Mesodermal cell (in vitro differentiated cells): ENCODE results near the gene PCBP3.

ENCODE experiments used
- H3K27ac ChIP-seq: 2 replicates; pipeline ENCODE4 v1.7.0; 2013; ENCODE audit warnings: mild to moderate bottlenecking, low read depth, low read length, moderate library complexity; ENCODE audit not compliant: severe bottlenecking
- H3K36me3 ChIP-seq: 2 replicates; pipeline ENCODE4 v1.7.1; 2013; ENCODE audit warnings: mild to moderate bottlenecking, low read length, moderate library complexity; ENCODE audit not compliant: control insufficient read depth, insufficient read depth
- H3K4me1 ChIP-seq: one replicate; pipeline ENCODE4 v1.7.1; 2013; ENCODE audit warnings: mild to moderate bottlenecking, low read length; ENCODE audit not compliant: insufficient read depth, control insufficient read depth, poor library complexity, severe bottlenecking
- H3K4me3 ChIP-seq: 2 replicates; pipeline ENCODE4 v1.7.0; 2013; ENCODE audit warnings: low read length, control low read depth, mild to moderate bottlenecking; ENCODE audit not compliant: insufficient read depth, poor library complexity, severe bottlenecking; ENCODE audit errors: extremely low read depth
- H3K9me3 ChIP-seq: 2 replicates; pipeline ENCODE4 v1.7.1; 2013; ENCODE audit warnings: mild to moderate bottlenecking, low read length, moderate library complexity; ENCODE audit not compliant: control insufficient read depth
- WGBS, 2 experiments: methylation state at CpG; one replicate each; pipeline ENCODE4 v1.1.5; 2013; ENCODE audit warnings: missing lambda C conversion rate in 2 of 2; ENCODE audit not compliant: insufficient coverage in 2 of 2; 5-methylcytosine and 5-hydroxymethylcytosine counted together

The PCBP3 gene

DNA sequence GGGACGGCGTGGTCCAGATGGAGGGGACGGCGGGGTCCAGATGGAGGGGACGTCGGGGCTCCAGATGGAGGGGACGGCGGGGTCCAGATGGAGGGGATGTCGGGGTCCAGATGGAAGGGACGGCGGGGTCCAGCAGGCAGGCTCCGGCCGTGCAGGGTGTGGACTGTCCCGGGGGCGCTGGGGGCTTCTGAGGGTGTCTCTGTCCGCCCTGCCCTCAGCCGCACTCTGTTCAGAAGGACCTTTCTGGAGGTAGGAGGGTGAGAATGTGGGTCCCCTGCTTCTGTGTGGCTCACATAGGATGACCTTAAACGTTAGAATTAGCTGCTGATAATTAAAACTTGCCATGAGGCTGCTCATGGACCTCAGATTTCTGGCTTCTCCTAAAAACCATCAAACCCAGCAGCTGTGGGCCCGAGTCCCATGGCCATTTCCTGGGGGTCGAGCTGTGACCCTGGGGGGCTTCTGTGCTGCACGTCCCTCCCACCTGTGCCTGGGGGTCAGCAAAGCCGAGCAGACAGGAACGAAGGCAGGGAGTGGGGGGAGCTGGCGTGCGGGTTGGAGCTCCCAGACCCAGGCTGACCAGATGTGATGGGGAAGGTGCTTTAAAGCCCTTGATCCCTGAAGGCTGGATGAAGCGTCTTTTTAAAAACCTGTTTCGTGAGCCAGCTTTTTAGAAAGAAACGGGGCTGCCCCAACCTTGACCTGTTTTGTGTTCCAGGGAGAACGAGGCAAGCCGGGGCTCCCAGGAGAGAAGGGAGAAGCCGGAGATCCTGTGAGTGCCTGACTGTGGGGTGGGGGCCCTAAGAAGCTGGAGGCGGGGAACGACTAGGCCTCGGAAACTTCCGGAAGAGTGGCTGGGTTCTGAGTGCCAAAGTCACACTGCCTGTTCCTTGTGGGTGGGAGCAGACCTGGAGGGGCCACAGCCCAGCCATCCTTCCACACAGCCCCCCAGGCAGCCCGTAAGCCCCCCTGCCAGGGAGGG, 345.1 kb downstream of the PCBP3 start:
- 91 to 92% methylated on average over 25 to 26 of the region's 36 CpGs for whole genome bisulfite sequencing, 2 experiments
- Histone ChIP-seq H3K27ac (no peak overlapping the region), H3K9me3 (no peaks in the 10 kb centered on the region), H3K4me3 (no peak overlapping the region), H3K4me1 (no peaks in the 10 kb centered on the region), H3K36me3 (peaks cover 74% of the 10 kb centered on the region)

DNA sequence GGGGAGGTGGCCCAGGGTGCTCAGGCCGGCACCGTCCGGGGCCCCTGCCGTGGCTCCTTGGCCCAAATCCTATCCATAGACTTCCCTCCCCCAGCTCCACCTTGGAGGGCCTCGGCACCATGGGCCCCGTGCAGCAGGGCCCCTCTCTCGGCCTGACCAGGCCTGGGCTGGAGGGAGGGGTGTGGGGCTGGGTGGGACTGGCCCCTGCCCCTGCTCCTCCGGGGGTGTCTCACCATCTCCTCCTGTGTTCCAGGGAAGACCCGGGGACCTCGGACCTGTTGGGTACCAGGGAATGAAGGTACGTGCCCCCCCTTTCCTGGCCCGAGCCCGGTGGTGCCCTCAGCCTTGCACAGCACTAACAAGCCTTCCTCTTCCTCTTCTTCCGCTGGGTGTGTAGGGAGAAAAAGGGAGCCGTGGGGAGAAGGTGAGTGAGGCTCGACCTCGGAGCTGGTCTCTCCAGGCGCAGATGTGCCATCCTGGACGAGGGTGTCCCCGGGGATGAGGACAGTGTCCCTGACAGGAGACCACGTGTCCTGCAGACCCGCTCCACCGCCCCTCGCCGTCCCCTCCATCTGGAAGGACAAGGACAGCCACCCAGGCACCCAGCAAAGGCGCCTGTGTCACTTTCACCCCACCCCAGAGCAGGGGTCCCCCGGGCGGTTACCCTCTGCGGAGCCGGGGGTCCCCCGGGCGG, 346.0 kb downstream of the PCBP3 start:
- 95 to 98% methylated on average over 7 to 19 of the region's 32 CpGs for WGBS, 2 experiments
- peaks cover 73% of the 10 kb centered on the region for H3K36me3 ChIP-seq
- no peaks in the 10 kb centered on the region for H3K4me1 ChIP-seq
- H3K4me3 ChIP-seq, result no peak overlapping the region
- no peaks in the 10 kb centered on the region for H3K9me3 ChIP-seq
- H3K27ac ChIP-seq, result no peak overlapping the region

- Histone ChIP-seq H3K9me3 (no peaks in the 10 kb centered on the region), H3K27ac (no peak overlapping the region), H3K4me1 (peaks cover 3% of the 10 kb centered on the region), H3K4me3 (no peak overlapping the region), H3K36me3 (peaks cover 70% of the 10 kb centered on the region)
- 89 to 100% methylated on average over 7 to 24 of the region's 30 CpGs for WGBS, 2 experiments
These were observed 346.7 kb downstream of the PCBP3 start for GRCh38 chr21:45990049-45990711.

- Histone ChIP-seq H3K4me3 (no peak overlapping the region), H3K27ac (no peak overlapping the region), H3K4me1 (peaks cover 8% of the 10 kb centered on the region), H3K36me3 (peaks cover 69% of the 10 kb centered on the region), H3K9me3 (no peaks in the 10 kb centered on the region)
- 90 to 91% methylated on average over 23 to 30 of the region's 45 CpGs for WGBS, 2 experiments
These were observed 347.4 kb downstream of the PCBP3 start for GRCh38 chr21:45990741-45991605.

DNA sequence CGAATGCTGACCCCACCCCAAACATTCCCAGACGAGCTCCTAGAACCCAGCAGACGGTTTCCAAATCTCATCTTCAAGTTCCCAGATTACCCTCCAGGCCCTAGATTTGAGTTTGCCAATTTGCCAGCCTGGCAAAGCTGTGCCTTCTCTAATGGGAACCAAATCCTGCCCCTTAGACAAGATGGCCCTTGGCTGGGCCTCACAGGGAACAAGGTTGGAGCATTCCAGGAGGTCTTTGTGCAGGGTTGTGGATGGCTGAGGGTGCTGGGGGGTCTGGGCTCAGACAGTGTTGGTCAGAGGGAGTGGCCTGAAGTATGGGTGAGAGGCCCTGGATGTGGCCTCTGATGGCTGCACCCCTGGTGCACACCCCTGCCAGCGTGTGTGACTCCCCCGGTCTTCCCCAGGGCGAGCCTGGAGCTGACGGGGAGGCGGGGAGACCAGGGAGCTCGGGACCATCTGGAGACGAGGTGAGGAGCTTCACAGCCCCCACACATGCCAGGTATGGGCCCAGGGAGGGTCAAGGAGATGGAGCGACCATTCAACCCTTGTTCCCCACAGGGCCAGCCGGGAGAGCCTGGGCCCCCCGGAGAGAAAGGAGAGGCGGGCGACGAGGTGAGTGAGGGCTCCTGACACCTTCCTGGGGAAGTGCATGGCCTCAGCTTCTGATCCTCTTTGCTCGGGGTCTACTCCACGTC, 348.2 kb downstream of the PCBP3 start:
- 90 to 92% methylated on average over 10 to 13 of the region's 18 CpGs for WGBS, 2 experiments
- Histone ChIP-seq H3K9me3 (no peaks in the 10 kb centered on the region), H3K4me3 (no peak overlapping the region), H3K27ac (no peak overlapping the region), H3K4me1 (peaks cover 8% of the 10 kb centered on the region), H3K36me3 (peaks cover 64% of the 10 kb centered on the region)
